ENCODE measurements around the gene NUTM2D.
"Not testable (repeated sequence)": the region's sequence is repeated elsewhere in the genome, so short reads cannot be mapped to it uniquely, and the experiment has no call there.

Gene NUTM2D

DNA sequence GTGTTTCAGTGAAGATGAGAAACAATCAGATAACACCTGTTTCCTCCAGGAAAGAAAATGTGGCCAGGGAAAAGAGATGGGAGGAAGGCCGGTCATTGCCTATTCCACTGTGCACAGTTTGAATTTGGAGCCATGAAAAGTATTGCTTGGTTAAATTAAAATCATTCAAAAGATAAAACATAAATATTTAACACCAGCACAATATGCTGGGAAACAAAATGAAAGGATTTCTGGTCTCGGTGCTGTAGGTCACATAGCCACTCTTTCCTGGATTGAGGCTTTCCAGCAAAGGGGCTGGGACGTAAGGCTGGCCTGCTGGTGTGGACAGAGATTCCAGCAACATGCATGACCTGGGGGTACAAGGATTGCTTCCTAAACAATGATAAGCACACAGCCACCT, at the start of gene NUTM2D:
NUTM2D (plus strand) TSS at position 301 of the 400 bp plus-strand sequence. CDS start 522 bp downstream, outside the sequence.
- DNase-seq = not testable (repeated sequence)

GRCh38 chr10:87308702-87309101, 48.8 kb upstream of the NUTM2D start:
- DNase-seq = not testable (repeated sequence)

DNA sequence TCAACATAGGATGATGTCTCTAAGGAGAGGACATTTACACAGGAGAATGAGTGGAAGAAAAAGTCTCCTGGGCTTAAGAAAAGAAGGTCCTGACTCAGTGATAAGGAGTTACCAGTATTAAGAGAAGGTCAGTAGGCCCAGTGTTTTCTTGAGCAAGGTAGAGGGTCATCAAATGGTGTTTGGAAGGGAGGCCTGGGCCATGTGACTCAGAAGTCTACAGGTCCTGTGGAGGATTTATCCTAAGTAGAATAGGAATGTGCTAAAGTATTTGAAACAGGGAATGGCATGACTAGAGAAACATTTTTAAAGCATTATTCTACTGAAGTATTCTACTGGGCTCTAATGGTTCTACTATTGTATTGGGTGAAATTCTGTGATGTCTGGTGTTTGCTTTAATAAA, 47.9 kb upstream of the NUTM2D start:
- DNase-seq = not testable (repeated sequence)

DNA sequence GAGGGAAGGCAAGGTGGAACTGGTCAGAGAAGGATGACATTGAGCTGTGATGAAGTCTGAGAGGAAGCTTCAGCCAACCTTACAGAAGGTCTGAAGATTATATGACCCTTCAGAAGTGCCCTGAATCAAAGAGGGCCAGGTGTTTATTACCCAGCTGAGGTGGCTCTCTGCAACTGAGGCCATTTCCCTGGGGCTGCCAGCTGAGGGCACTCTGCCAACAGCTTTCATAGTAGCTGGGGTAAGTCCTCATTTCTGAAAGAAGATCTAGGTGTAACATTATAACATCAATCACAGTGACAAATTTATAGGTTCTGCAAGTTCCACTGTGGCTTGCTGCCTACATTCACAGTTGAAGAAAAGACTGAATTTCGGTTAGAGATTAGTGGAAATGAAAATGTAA, 46.0 kb upstream of the NUTM2D start:
- DNase-seq = not testable (repeated sequence)

DNA sequence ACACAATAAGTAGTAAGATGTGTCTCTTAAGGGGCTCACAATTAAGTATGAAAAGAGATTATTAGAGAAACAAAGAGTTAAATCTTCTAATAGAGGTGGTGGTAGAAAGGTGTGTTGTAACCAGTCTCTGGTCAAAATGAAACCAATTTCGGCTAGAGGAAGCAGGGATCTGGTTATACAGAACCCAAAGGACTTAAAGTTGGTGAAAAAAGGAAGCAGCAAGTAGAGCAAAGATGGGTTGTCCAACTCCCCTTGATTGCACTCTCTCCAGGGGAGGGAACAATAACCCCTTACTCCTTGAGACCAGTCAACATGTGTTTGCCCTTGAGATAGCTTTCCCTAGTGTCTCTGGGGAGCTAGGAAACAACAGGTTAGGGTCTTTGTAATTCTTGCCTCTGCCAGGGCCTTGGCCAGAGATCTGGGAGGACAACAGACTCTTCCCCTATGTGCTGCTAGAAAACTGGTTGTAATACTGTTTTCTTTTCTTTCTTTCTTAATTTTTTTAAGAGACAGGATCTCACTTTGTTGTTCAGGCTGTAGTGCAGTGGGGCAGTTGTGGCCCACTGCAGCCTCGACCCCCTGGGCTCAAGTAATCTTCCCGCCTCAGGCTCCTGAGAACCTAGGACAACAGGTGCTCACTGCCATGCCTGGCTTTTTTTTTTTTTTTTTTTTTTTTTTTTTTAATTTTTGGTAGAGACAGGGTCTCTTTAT, 43.7 kb upstream of the NUTM2D start:
- DNase-seq = not testable (repeated sequence)

DNA sequence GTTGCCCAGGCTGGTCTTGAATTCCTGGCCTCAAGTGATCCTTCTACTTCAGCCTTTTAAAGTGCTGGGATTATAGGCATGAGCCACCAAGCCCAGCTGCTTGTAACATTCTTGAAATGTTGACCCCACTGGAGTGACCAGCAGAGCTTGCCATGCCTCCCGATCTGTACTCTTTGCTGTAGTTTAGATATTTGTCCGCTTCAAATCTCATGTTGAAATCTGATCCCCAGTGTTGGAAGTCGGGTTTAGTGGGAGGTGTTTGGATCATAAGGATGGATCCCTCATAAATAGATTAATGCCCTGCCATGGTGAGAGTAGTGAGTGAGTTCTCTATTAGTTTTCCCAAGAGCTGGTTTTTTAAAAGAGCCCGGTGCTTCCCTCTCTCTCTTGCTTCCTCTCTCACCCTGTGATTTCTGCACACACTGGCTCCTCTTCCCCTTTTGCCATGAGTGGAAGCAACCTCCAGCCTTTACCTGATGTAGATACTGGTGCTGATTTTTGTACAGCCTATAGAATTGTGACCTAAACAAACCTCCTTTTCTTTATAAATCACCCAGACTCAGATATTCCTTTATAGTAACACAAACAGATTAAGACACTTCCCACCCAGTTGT, 43.1 kb upstream of the NUTM2D start:
- not testable (repeated sequence) for DNase-seq

- peak; percentile 60 for DNase-seq
These were observed 36.0 kb upstream of the NUTM2D start for GRCh38 chr10:87321505-87321904.

GRCh38 chr10:87324559-87324958, 33.0 kb upstream of the NUTM2D start:
- DNase-seq = not testable (repeated sequence)

DNA sequence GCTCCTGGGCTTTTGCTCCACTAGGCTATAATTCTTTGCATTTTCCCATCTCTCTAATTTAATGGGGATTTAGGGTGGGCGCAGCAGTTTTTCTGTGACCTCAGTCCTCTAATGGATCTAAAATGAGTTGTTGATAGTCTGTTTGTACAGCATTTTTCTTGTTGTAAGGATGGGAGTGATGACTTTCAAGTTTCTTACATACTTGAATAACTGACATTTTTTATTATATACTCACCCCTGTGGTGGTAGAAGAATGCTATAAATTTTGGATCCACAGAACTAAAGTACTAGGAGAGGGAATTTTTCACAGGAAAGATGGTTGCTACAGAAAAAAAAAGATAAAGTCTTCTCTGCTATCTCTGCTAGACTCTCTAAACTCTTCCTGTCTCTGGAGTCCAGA, 29.6 kb upstream of the NUTM2D start:
- not testable (repeated sequence) for DNase-seq

- DNase-seq = not testable (repeated sequence)
These were observed 28.4 kb upstream of the NUTM2D start for GRCh38 chr10:87329131-87329530.

GRCh38 chr10:87332687-87333086, 24.9 kb upstream of the NUTM2D start:
- not testable (repeated sequence) for DNase-seq

GRCh38 chr10:87340411-87340810, 17.1 kb upstream of the NUTM2D start:
- not testable (repeated sequence) for DNase-seq

DNA sequence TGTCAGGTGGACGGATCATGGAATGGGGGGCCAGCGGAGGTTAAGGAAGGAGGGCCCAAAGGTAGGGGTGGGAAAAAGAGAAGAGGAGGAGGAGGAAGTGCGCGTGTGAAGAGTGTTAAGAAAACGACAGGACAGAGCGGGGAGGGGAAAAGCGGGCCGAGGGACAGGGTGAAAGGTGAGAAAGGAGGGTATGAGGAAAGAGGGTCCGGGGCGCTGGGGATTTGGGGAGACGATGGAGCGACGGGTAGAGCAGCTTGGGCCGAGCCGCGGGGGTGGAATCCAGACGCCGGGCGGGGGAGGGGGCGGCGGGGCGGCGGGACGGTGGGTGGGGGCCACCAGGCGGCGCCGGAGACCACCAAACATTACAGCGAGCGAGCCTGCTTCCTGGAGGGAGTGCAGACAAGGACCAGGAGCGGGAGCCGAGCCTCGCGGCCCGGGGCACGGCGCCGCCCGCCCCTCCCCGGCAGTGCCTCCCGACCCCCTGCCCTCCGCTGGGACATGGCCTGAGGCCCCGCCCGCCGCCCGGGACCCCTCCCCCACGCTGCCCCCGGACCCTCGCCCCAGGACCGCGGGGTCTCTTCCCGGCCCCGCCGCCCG, 15.9 kb upstream of the NUTM2D start:
- not testable (repeated sequence) for DNase-seq

DNA sequence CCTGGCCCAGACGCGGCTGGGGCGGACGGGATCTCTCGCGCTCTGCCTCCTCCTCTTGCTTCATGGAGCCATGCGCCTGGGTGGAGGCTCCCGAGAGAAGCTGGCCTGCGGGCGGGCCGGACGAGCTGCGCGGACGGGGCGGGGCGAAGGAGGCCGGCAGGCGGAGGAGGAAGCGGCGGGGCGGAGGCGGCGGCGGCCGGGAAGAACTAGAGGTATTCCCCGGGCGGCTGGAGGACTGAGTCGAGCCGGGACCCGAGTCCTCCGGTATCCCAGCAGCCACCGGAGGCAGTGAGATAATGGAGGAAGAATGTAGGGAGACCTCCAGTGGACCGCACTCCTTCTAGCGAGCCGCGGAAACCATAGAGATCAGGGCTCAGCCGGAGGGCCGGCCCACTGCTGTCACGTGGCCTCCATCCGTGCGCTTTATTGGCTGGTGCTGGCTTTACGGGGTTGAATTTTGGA, 15.3 kb upstream of the NUTM2D start:
- peak; percentile 82 for DNase-seq

- peak; percentile 88 for DNase-seq
These were observed 14.8 kb upstream of the NUTM2D start for GRCh38 chr10:87342711-87343258.

- DNase-seq = not testable (repeated sequence)
These were observed 11.8 kb upstream of the NUTM2D start for GRCh38 chr10:87345743-87346142.

- not testable (repeated sequence) for DNase-seq
These were observed 7.4 kb upstream of the NUTM2D start for GRCh38 chr10:87350161-87350560.

DNA sequence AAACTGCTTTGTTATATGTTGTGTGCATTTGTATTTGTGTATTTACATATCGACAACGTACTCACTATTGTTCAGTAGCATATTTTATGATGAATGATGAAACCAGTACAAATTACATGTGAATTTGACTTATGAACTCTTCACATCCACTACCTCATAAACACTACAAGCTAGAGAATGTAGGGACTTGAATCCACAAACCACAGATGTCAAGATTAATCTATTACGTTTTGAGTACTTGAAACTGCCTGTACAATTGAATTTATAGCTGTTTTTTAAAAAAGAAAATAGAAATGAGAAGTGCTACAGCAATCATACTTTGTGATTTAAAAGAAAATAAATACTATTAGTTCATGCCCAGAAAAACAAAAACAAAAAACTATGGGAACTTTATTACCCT, 4.7 kb upstream of the NUTM2D start:
- not testable (repeated sequence) for DNase-seq

- not testable (repeated sequence) for DNase-seq
These were observed 2.4 kb upstream of the NUTM2D start for GRCh38 chr10:87355110-87355509.

DNA sequence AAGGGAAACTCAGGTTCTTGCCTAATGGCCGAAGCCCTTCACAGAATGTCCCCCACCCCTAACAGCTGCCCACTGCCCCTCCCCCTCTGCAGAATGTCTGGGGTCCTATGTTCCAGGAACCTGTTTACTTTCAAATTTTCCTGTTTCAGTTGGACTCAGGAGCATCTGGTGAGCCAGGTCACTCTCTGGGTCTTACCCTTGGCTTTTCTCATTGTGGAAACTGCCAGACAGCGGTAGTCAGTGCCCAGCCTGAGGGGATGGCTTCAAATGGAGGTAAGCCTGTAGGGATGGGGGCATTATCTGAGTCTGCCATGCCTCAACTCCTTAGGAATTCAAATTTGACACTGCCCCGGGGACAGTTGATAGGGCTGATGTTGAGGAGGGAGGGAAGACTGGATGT, 615 bp downstream of the NUTM2D start:
- DNase-seq = not testable (repeated sequence)

- not testable (repeated sequence) for DNase-seq
These were observed 12.1 kb downstream of the NUTM2D start for GRCh38 chr10:87369514-87370112.

GRCh38 chr10:87374091-87374490, 16.5 kb downstream of the NUTM2D start:
- DNase-seq = not testable (repeated sequence)

GRCh38 chr10:87379115-87379514, 21.6 kb downstream of the NUTM2D start:
- DNase-seq = not testable (repeated sequence)
